Stomach (tissue), 9 donors: ENCODE data around the gene MEG3. TPM values are rescaled to one million over a fixed set of nuclear protein-coding genes. Genes with fewer than 3 reads are reported as not detected.

Source experiments
- DNase-seq, 2 donors: peaks; one replicate each; pipeline versions ENCODE4 v3.0.0 to v3.0.0-alpha.2; 2013 to 2019
- H3K27ac ChIP-seq, 5 donors: fragments of 200-600 bp in 4 of 5; sonication (generic) in 4 of 5; one replicate each; pipeline ENCODE4 v1.5.1; 2013 to 2019; ENCODE audit warnings: mild to moderate bottlenecking in 1 of 5, moderate library complexity in 1 of 5
- H3K27me3 ChIP-seq, 3 donors: fragments of 200-600 bp; sonication (generic); one replicate each; pipeline ENCODE4 v1.5.1; 2017 to 2019; ENCODE audit warnings: mixed run types in 1 of 3
- H3K36me3 ChIP-seq, 4 donors: fragments of 200-600 bp; sonication (generic); 1 replicate in 3 of 4; 2 replicates in 1 of 4; pipeline ENCODE4 v1.5.1; 2016 to 2019
- H3K4me1 ChIP-seq, 4 donors: fragments of 200-600 bp; sonication (generic); one replicate each; pipeline ENCODE4 v1.5.1; 2016 to 2019
- H3K4me3 ChIP-seq, 4 donors: fragments of 200-600 bp; sonication (generic) in 3 of 4; one replicate each; pipeline ENCODE4 v1.5.1; 2016 to 2019; ENCODE audit warnings: mild to moderate bottlenecking in 1 of 4
- H3K9me3 ChIP-seq, 4 donors: fragments of 200-600 bp; sonication (generic); one replicate each; pipeline ENCODE4 v1.5.1; 2016 to 2019
- EP300 ChIP-seq: sonication (generic); formaldehyde crosslinking; IDR thresholded peaks from one replicate; pipeline ENCODE4 v1.6.1; 2017; ENCODE audit warnings: antibody characterized with exemption
- POLR2A ChIP-seq, 4 donors: fragments of 450-650 bp; IDR thresholded peaks; one replicate each; pipeline ENCODE4 v1.6.1; 2016; ENCODE audit warnings: antibody characterized with exemption in 4 of 4, control low read depth in 2 of 4, mild to moderate bottlenecking in 1 of 4, moderate library complexity in 1 of 4
- POLR2AphosphoS5 ChIP-seq, 3 donors: sonication (generic); formaldehyde crosslinking; IDR thresholded peaks; one replicate each; pipeline ENCODE4 v1.6.1; 2016; ENCODE audit warnings: antibody characterized with exemption in 3 of 3
- WGBS, 5 donors: extraction: QIAGEN DNeasy Blood & Tissue Kit in 3 of 5; methylation state at CpG; one replicate each; pipeline versions ENCODE4 v1.1.5 to v1.1.7; 2013 to 2018; 5-methylcytosine and 5-hydroxymethylcytosine counted together
- intact Hi-C: fragments of 100-400 bp; cut with DNase I; formaldehyde crosslinking; loops from one replicate; pipeline ENCODE4 v1.15.1; 2023; ENCODE audit warnings: low total_unique reads
- polyA plus RNA-seq, 3 donors: library from polyadenylated mRNA; stranded (reverse); fragments of 200-250 nt; gene quantifications; one replicate each; pipeline ENCODE4 v1.2.3, GENCODE V29; 2013
- small RNA-seq, 4 donors: library from RNA; depleted of rRNA; stranded (forward); fragments of <200 nt; gene quantifications; one replicate each; pipeline ENCODE3, GENCODE V24; 2016
- total RNA-seq, 5 donors: library from RNA; depleted of rRNA; stranded (reverse); fragments of >200 nt; gene quantifications; one replicate each; pipeline versions ENCODE4 v1.1.0 to v1.2.3, GENCODE V29; 2014 to 2016
- TF ChIP-seq, protein P1 (sequence below), 7 experiments: fragments of 450-650 bp in 4 of 7; fragments of 200-600 bp in 3 of 7; sonication (generic) in 3 of 7; IDR thresholded peaks; one replicate each; pipeline ENCODE4 v1.5.1; 2016 to 2019; ENCODE audit warnings: antibody characterized with exemption in 7 of 7, control low read depth in 2 of 7, mild to moderate bottlenecking in 1 of 7
- donor health status: healthy with polysubstance abuse.
- donor health status: Bipolar disorder and iron deficiency.
- donor health status: healthy.

MEG3 gene
- total and polyA plus RNA-seq, 8 donors = 13.4 to 390 (median 99.2) TPM

DNA sequence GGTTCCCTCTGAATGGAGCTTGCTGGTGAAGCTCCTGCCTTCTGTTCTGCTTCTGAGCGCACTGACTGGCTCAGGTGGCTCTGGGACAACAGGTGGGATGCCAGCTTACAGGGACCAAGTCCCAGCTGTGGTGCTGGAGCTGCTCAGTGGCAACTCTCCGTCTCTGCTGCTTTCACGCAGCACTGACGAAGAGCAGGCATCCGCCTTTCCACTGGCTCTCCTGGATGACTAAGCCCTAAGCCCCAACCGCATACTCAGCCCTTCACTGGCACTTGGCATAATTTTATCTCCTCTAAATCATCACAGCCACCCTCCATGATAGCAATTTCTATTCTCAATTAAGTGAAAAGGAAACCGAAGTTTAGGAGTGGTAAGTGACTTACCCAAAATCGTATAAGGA lies 81.3 kb downstream of the MEG3 start:
- TF ChIP-seq, protein P1, sequence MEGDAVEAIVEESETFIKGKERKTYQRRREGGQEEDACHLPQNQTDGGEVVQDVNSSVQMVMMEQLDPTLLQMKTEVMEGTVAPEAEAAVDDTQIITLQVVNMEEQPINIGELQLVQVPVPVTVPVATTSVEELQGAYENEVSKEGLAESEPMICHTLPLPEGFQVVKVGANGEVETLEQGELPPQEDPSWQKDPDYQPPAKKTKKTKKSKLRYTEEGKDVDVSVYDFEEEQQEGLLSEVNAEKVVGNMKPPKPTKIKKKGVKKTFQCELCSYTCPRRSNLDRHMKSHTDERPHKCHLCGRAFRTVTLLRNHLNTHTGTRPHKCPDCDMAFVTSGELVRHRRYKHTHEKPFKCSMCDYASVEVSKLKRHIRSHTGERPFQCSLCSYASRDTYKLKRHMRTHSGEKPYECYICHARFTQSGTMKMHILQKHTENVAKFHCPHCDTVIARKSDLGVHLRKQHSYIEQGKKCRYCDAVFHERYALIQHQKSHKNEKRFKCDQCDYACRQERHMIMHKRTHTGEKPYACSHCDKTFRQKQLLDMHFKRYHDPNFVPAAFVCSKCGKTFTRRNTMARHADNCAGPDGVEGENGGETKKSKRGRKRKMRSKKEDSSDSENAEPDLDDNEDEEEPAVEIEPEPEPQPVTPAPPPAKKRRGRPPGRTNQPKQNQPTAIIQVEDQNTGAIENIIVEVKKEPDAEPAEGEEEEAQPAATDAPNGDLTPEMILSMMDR (IDR thresholded peaks at IDR 0.05) = no peak
- no peak for TF ChIP-seq POLR2A (IDR thresholded peaks at IDR 0.05)
- no peak for TF ChIP-seq POLR2AphosphoS5 (IDR thresholded peaks at IDR 0.05)
- no peak for TF ChIP-seq EP300

DNA sequence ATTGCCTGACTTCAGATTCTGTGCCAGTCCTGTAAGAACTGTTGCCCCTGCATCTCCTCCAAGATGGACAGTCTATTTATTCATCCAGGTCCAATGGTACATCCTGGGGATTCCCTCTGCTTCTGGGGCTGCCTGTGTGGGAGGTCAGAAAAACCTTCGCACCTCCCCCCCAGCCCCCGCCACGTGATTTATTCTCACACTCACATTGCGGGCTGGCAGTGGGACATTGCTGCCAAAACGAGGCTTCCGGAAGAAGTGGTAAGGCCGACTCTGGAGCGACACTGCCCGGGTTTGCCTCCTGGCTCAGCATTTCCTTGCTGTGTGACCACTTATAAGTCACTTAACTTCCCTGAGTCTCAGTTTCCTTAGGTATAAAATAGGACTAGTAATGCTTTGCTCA lies 83.5 kb downstream of the MEG3 start:
- 84 to 90% (median 87%) methylated on average over 9 of the region's 9 CpGs for WGBS, 5 donors
- H3K4me3 ChIP-seq = no peak overlapping the region
- TF ChIP-seq EP300 (no peak), POLR2A (IDR thresholded peaks at IDR 0.05) (no peak), POLR2AphosphoS5 (IDR thresholded peaks at IDR 0.05) (no peak)
- TF ChIP-seq, protein P1 (IDR thresholded peaks at IDR 0.05) = no peak
- no peak overlapping the region for H3K27ac ChIP-seq
- no peaks in the 10 kb centered on the region for H3K9me3 ChIP-seq
- H3K4me1 ChIP-seq = peaks cover 0 to 4% (median 2%) of the 10 kb centered on the region in 4 donors
- intact Hi-C loops = no loop called here
- peaks cover 0 to 30% (median 7%) of the 10 kb centered on the region in 3 donors for H3K27me3 ChIP-seq
- H3K36me3 ChIP-seq = no peaks in the 10 kb centered on the region
- DNase-seq = no peak

More for the DNA sequence above, 81.3 kb downstream of the MEG3 start:
- H3K27ac ChIP-seq = no peak overlapping the region
- peaks cover 0 to 52% (median 29%) of the 10 kb centered on the region in 3 donors for H3K27me3 ChIP-seq
- intact Hi-C loops = no loop called here
- no peak for DNase-seq
- H3K36me3 ChIP-seq = no peaks in the 10 kb centered on the region
- H3K4me3 ChIP-seq = no peak overlapping the region
- WGBS, 5 donors = 80 to 88% (median 86%) methylated on average over 8 of the region's 8 CpGs
- H3K9me3 ChIP-seq = no peaks in the 10 kb centered on the region
- peaks cover 0 to 8% (median 3%) of the 10 kb centered on the region in 4 donors for H3K4me1 ChIP-seq

Small RNAs within 50 kb of the gene (small RNA-seq; reads per million reads assigned to genes)
- gene AL117190.3 (0 reads per million in 4 donors), gene MIR127 (0 reads per million in 4 donors), gene MIR136 (0 reads per million in 4 donors), gene MIR2392 (0 reads per million in 4 donors), gene MIR337 (0.81 to 4.1 (median 1.9) reads per million in 4 donors), gene MIR431 (0 reads per million in 4 donors), gene MIR432 (0 reads per million in 4 donors), gene MIR433 (0 reads per million in 4 donors), gene MIR493 (7.6 to 17.2 (median 12.4) reads per million in 4 donors), gene RF01928 (0 reads per million in 4 donors), gene RF02145 (0 reads per million in 4 donors), gene SNORD112 (0.45 to 1.2 (median 1.1) reads per million in 4 donors)

Other genes starting within 250 kb of the MEG3 start
- 1 to 10 TPM in 1 of 5 donors, not detected in 4; 1.1 TPM for gene BEGAIN, start 238.7 kb upstream of the MEG3 start, total RNA-seq
- under 1 TPM; 0.31 to 0.92 (median 0.75) TPM for gene BEGAIN, start 238.7 kb upstream of the MEG3 start, polyA plus RNA-seq
- gene DLK1, start 99.2 kb upstream of the MEG3 start, total RNA-seq = 10 to 100 TPM in 1 of 5 donors, not detected in 4; 24.6 TPM
- 1 to 10 TPM in 1 of 3 donors, under 1 TPM in 2; 0.05 to 6.7 (median 0.19) TPM for gene DLK1, start 99.2 kb upstream of the MEG3 start, polyA plus RNA-seq
- gene RTL1, start 77.6 kb downstream of the MEG3 start, total RNA-seq = not detected
- not detected for gene RTL1, start 77.6 kb downstream of the MEG3 start, polyA plus RNA-seq